ENCODE measurements around the gene FAM120B. TPM values are rescaled to one million over a fixed set of nuclear protein-coding genes. Genes with fewer than 3 reads are reported as not detected.

Gene FAM120B
- total and polyA plus RNA-seq, 5 experiments from 2014 or later, result 16.4 to 52.4 (median 34.7) TPM

- Mint-ChIP-seq H3K4me3 (no peak overlapping the region), H3K27me3 (peaks cover 0 to 12% (median 3%) of the 10 kb centered on the region in 5 donors), H3K27ac (no peak overlapping the region), H3K9me3 (no peaks in the 10 kb centered on the region), H3K4me1 (peaks cover 0 to 12% (median 0%) of the 10 kb centered on the region in 4 donors), H3K36me3 (no peaks in the 10 kb centered on the region)
- ATAC-seq, result no peak
- POLR2A ChIA-PET, result no interaction called here
- DNase-seq, result no peak
Observed at GRCh38 chr6:170447561-170447930, 141.0 kb downstream of the FAM120B start.

GRCh38 chr6:170448317-170448716 is 141.8 kb downstream of the FAM120B start:
- H3K27me3 Mint-ChIP-seq, result peaks cover 0 to 12% (median 3%) of the 10 kb centered on the region in 5 donors
- ATAC-seq, result no peak
- H3K36me3 Mint-ChIP-seq, result no peaks in the 10 kb centered on the region
- H3K27ac Mint-ChIP-seq, result peak overlapping the region in 1 of 10 donors; percentile 34
- DNase-seq, result no peak
- POLR2A ChIA-PET, result no interaction called here
- no peaks in the 10 kb centered on the region for H3K9me3 Mint-ChIP-seq
- peaks cover 0 to 14% (median 2%) of the 10 kb centered on the region in 4 donors for H3K4me1 Mint-ChIP-seq
- no peak overlapping the region for H3K4me3 Mint-ChIP-seq

- H3K27ac Mint-ChIP-seq, result peak overlapping the region in 1 of 10 donors; percentile 34
- peaks cover 0 to 15% (median 2%) of the 10 kb centered on the region in 4 donors for H3K4me1 Mint-ChIP-seq
- no peak for DNase-seq
- H3K4me3 Mint-ChIP-seq, result no peak overlapping the region
- ATAC-seq, result no peak
- peaks cover 0 to 12% (median 3%) of the 10 kb centered on the region in 5 donors for H3K27me3 Mint-ChIP-seq
- POLR2A ChIA-PET, result no interaction called here
- no peaks in the 10 kb centered on the region for H3K36me3 Mint-ChIP-seq
- H3K9me3 Mint-ChIP-seq, result no peaks in the 10 kb centered on the region
Observed at GRCh38 chr6:170448751-170449630, 142.4 kb downstream of the FAM120B start.

- POLR2A ChIA-PET, result interaction anchor here (1.3 kb wide), 1 partner anchor 10 kb away, joined by 4 read pairs; no protein-coding TSS in a partner anchor
- Mint-ChIP-seq H3K9me3 (no peaks in the 10 kb centered on the region), H3K36me3 (no peaks in the 10 kb centered on the region), H3K27ac (no peak overlapping the region), H3K4me3 (no peak overlapping the region), H3K4me1 (peaks cover 0 to 15% (median 8%) of the 10 kb centered on the region in 4 donors), H3K27me3 (peaks cover 0 to 12% (median 3%) of the 10 kb centered on the region in 5 donors)
- ATAC-seq (no peak), DNase-seq (peak in 1 of 10 donors; percentile 64)
Observed at GRCh38 chr6:170449835-170450753, 143.5 kb downstream of the FAM120B start.

- no peak overlapping the region for H3K4me3 Mint-ChIP-seq
Observed at GRCh38 chr6:170450916-170451761, 144.6 kb downstream of the FAM120B start.

GRCh38 chr6:170451762-170452651 is 145.4 kb downstream of the FAM120B start:
- ATAC-seq (no peak), DNase-seq (no peak)
- Mint-ChIP-seq H3K4me3 (no peak overlapping the region), H3K27ac (peak overlapping the region in 2 of 10 donors; percentile 2 to 77), H3K36me3 (no peaks in the 10 kb centered on the region), H3K27me3 (peaks cover 0 to 5% (median 3%) of the 10 kb centered on the region in 5 donors), H3K4me1 (peaks cover 0 to 15% (median 8%) of the 10 kb centered on the region in 4 donors), H3K9me3 (no peaks in the 10 kb centered on the region)
- POLR2A ChIA-PET, result no interaction called here

More at GRCh38 chr6:170450916-170451761, 144.6 kb downstream of the FAM120B start:
- Mint-ChIP-seq H3K9me3 (no peaks in the 10 kb centered on the region), H3K4me1 (peaks cover 0 to 15% (median 8%) of the 10 kb centered on the region in 4 donors), H3K27ac (no peak overlapping the region), H3K36me3 (no peaks in the 10 kb centered on the region), H3K27me3 (peaks cover 0 to 12% (median 3%) of the 10 kb centered on the region in 5 donors)
- POLR2A ChIA-PET, result interaction anchor here (1.3 kb wide), 1 partner anchor 12 kb away, joined by 4 read pairs; no protein-coding TSS in a partner anchor
- no peak for DNase-seq
- ATAC-seq, result no peak

GRCh38 chr6:170452767-170453545 is 146.4 kb downstream of the FAM120B start:
- no peak for ATAC-seq
- peaks cover 0 to 3% (median 0%) of the 10 kb centered on the region in 5 donors for H3K27me3 Mint-ChIP-seq
- H3K4me3 Mint-ChIP-seq, result no peak overlapping the region
- no peak for DNase-seq
- no peaks in the 10 kb centered on the region for H3K9me3 Mint-ChIP-seq
- POLR2A ChIA-PET, result no interaction called here
- H3K4me1 Mint-ChIP-seq, result peaks cover 0 to 15% (median 8%) of the 10 kb centered on the region in 4 donors
- H3K36me3 Mint-ChIP-seq, result no peaks in the 10 kb centered on the region
- peak overlapping the region in 5 of 10 donors; percentile 2 to 77 (median 38) for H3K27ac Mint-ChIP-seq

- no peak overlapping the region for H3K4me3 Mint-ChIP-seq
- no peaks in the 10 kb centered on the region for H3K9me3 Mint-ChIP-seq
- ATAC-seq (no peak), DNase-seq (no peak)
- H3K27ac Mint-ChIP-seq, result peak overlapping the region in 2 of 10 donors; percentile 56 to 77
- no peaks in the 10 kb centered on the region for H3K36me3 Mint-ChIP-seq
- POLR2A ChIA-PET, result no interaction called here
- peaks cover 0 to 3% (median 0%) of the 10 kb centered on the region in 5 donors for H3K27me3 Mint-ChIP-seq
- peaks cover 0 to 15% (median 8%) of the 10 kb centered on the region in 4 donors for H3K4me1 Mint-ChIP-seq
Observed at GRCh38 chr6:170453586-170454511, 147.3 kb downstream of the FAM120B start.

- Mint-ChIP-seq H3K27me3 (peaks cover 0 to 4% (median 2%) of the 10 kb centered on the region in 5 donors), H3K4me3 (peak overlapping the region in 1 of 10 donors; percentile 16), H3K27ac (peak overlapping the region in 3 of 10 donors; percentile 43 to 56 (median 51)), H3K4me1 (peaks cover 4 to 19% (median 12%) of the 10 kb centered on the region in 4 donors), H3K9me3 (no peaks in the 10 kb centered on the region), H3K36me3 (no peaks in the 10 kb centered on the region)
- POLR2A ChIA-PET, result interaction anchor here (0.5 kb wide), 1 partner anchor 328 kb away, joined by 3 read pairs; no protein-coding TSS in a partner anchor
- ATAC-seq (no peak), DNase-seq (peak in 1 of 10 donors; percentile 56)
Observed at GRCh38 chr6:170454512-170455285, 148.1 kb downstream of the FAM120B start.

Data from naive thymus-derived CD8-positive, alpha-beta T cell (primary cell).